ENCODE measurements around the gene LAMC3. TPM values are rescaled to one million over a fixed set of nuclear protein-coding genes. Genes with fewer than 3 reads are reported as not detected.

Gene LAMC3
- total RNA-seq, 1 experiment from 2014 or later, result 0.36 TPM

DNA sequence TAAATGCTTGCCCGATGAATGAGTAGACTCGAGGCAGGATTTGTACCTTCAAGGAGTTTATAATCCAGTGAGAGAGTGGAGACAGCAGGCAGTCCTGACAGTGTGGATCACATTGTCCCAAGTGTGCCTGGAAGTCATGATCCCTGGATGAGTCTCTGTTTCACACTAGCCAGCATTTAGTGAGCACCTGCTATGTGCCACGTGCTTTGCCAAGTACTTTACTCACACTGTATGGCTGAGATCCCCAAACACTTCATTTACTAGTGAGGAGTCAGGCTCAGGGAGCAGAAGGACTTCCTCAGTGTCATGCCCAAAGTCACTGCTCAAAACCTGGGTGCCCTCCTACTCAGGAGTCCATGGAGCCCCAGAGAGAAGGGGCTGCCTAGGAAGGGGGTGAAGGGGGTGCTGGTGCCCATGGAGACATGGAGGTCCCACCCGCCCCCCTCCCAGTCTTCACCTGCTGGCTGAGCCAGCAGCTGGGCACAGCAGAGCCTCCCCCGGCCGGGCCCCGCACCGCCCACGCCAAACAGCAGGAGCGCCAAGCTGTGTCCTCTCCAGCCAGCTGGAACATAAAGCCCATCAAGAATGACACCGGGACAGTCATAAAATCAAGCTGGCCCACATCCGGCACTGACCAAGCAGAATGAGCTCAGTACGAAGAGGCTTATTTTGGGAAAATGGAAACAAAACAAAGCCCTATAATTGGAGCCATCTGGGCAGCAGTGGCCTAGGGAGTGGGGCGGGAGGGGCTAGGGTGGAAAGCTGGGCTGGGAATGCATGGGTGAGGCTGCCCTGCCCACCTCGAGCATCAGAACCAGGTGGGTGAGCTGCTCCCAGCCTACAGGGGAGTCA lies 10.6 kb downstream of the LAMC3 start:
- CTCF ChIA-PET, result interaction anchor here (0.6 kb wide), 1 partner anchor 81 kb away, joined by 4 read pairs; no protein-coding TSS in a partner anchor
- POLR2A ChIA-PET, result no interaction called here

DNA sequence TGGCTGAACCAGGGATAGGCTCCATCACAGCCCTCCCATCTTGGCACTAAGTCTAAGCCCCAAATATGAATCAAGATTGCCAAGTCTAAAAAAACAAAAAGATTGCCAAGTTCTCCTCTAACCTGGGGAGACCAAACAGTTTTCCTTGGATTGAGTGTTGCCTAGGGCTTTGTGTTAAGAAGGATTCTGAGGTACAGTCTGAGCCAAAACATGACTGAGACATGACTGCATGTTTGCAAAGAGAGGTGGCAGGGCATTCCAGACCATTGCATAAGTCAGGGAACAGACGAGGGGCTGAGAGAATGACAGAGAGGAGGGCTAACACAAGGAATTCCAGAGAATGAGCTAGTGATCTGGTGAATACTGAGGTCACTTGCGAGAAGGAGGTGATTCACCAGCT lies 11.4 kb downstream of the LAMC3 start:
- Mint-ChIP-seq H3K36me3 (ENCODE audit: insufficient read depth, unreplicated experiment) (no peaks in the 10 kb centered on the region), H3K27ac (ENCODE audit: unreplicated experiment) (no peak overlapping the region), H3K9me3 (ENCODE audit: unreplicated experiment) (no peaks in the 10 kb centered on the region), H3K4me1 (ENCODE audit: low read depth, unreplicated experiment) (no peaks in the 10 kb centered on the region), H3K27me3 (ENCODE audit: insufficient read depth, unreplicated experiment) (peaks cover 16% of the 10 kb centered on the region), H3K4me3 (ENCODE audit: unreplicated experiment) (no peak overlapping the region)
- CTCF ChIA-PET, result interaction anchor here (0.9 kb wide), 1 partner anchor 26 kb away, joined by 3 read pairs; no protein-coding TSS in a partner anchor
- no peak overlapping the region for H3K4me3 ChIP-seq (ENCODE audit: low read depth, low read length)
- POLR2A ChIA-PET, result interaction anchor here (0.7 kb wide), 1 partner anchor 1243 kb away, joined by 3 read pairs; no protein-coding TSS in a partner anchor
- no TSS peak for BruUV-seq (replicated peaks)
- no peaks in the 10 kb centered on the region; the same call in 1 of the 2 replicates for H3K27me3 ChIP-seq (replicated peaks; ENCODE audit: control insufficient read depth, insufficient read depth, low read length)
- TF ChIP-seq, protein P1, sequence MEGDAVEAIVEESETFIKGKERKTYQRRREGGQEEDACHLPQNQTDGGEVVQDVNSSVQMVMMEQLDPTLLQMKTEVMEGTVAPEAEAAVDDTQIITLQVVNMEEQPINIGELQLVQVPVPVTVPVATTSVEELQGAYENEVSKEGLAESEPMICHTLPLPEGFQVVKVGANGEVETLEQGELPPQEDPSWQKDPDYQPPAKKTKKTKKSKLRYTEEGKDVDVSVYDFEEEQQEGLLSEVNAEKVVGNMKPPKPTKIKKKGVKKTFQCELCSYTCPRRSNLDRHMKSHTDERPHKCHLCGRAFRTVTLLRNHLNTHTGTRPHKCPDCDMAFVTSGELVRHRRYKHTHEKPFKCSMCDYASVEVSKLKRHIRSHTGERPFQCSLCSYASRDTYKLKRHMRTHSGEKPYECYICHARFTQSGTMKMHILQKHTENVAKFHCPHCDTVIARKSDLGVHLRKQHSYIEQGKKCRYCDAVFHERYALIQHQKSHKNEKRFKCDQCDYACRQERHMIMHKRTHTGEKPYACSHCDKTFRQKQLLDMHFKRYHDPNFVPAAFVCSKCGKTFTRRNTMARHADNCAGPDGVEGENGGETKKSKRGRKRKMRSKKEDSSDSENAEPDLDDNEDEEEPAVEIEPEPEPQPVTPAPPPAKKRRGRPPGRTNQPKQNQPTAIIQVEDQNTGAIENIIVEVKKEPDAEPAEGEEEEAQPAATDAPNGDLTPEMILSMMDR (IDR thresholded peaks at IDR 0.05; ENCODE audit: insufficient read depth in 1 of 2, low read depth in 1 of 2, low read length in 1 of 2, severe bottlenecking in 1 of 2, unreplicated experiment in 1 of 2), result no peak
- intact Hi-C loops (cut with micrococcal nuclease; ENCODE audit: unreplicated experiment), result no loop called here
- no peaks in the 10 kb centered on the region for H3K9me3 ChIP-seq
- H3K4me1 ChIP-seq, result no peaks in the 10 kb centered on the region
- H3K36me3 ChIP-seq (ENCODE audit: control insufficient read depth, insufficient read depth, low read length), result no peaks in the 10 kb centered on the region
- DNase-seq, result no peak

More for the DNA sequence above, 10.6 kb downstream of the LAMC3 start:
- Mint-ChIP-seq H3K9me3 (ENCODE audit: unreplicated experiment) (no peaks in the 10 kb centered on the region), H3K36me3 (ENCODE audit: insufficient read depth, unreplicated experiment) (no peaks in the 10 kb centered on the region), H3K4me1 (ENCODE audit: low read depth, unreplicated experiment) (no peaks in the 10 kb centered on the region), H3K27me3 (ENCODE audit: insufficient read depth, unreplicated experiment) (peaks cover 16% of the 10 kb centered on the region), H3K27ac (ENCODE audit: unreplicated experiment) (no peak overlapping the region), H3K4me3 (ENCODE audit: unreplicated experiment) (no peak overlapping the region)
- no peaks in the 10 kb centered on the region for H3K36me3 ChIP-seq (ENCODE audit: control insufficient read depth, insufficient read depth, low read length)
- no peaks in the 10 kb centered on the region for H3K9me3 ChIP-seq
- no peak for DNase-seq
- H3K27me3 ChIP-seq (replicated peaks; ENCODE audit: control insufficient read depth, insufficient read depth, low read length), result no peaks in the 10 kb centered on the region
- TF ChIP-seq, protein P1 (IDR thresholded peaks at IDR 0.05; ENCODE audit: insufficient read depth in 1 of 2, low read depth in 1 of 2, low read length in 1 of 2, severe bottlenecking in 1 of 2, unreplicated experiment in 1 of 2), result no peak
- no peak overlapping the region for H3K4me3 ChIP-seq (ENCODE audit: low read depth, low read length)
- no peaks in the 10 kb centered on the region for H3K4me1 ChIP-seq
- intact Hi-C loops (cut with micrococcal nuclease; ENCODE audit: unreplicated experiment), result no loop called here
- no TSS peak for BruUV-seq (replicated peaks)

DNA sequence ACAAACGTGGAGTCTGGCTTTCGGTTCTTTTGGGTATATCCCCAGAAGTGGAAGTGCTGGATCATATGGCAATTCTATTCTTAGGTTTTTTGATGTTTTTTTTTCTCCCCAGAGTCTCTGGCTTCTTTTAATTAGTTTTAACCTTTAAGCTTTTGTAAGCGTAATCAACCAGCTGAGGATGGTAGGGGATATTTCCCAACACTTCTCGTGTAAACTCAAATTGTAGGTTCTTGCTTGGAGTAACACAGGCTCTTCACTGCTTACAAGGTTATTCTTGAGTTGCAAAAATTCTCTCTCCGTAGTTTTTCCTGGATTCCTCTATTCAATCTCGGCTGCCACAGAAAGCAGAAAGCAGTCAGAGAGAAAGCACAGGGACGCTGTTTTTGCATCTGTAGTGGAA lies 11.9 kb downstream of the LAMC3 start:
- Histone ChIP-seq H3K9me3 (no peaks in the 10 kb centered on the region), H3K27me3 (replicated peaks; ENCODE audit: control insufficient read depth, insufficient read depth, low read length) (no peaks in the 10 kb centered on the region; the same call in 1 of the 2 replicates), H3K4me1 (no peaks in the 10 kb centered on the region), H3K36me3 (ENCODE audit: control insufficient read depth, insufficient read depth, low read length) (no peaks in the 10 kb centered on the region), H3K4me3 (ENCODE audit: low read depth, low read length) (no peak overlapping the region)
- no peak for DNase-seq
- BruUV-seq (replicated peaks), result no TSS peak
- H3K4me1 Mint-ChIP-seq (ENCODE audit: low read depth, unreplicated experiment), result no peaks in the 10 kb centered on the region
- intact Hi-C loops (cut with micrococcal nuclease; ENCODE audit: unreplicated experiment), result no loop called here
- H3K27me3 Mint-ChIP-seq (ENCODE audit: insufficient read depth, unreplicated experiment), result peaks cover 20% of the 10 kb centered on the region
- POLR2A ChIA-PET, result interaction anchor here (0.7 kb wide), 1 partner anchor 1244 kb away, joined by 3 read pairs; no protein-coding TSS in a partner anchor
- no peak overlapping the region for H3K4me3 Mint-ChIP-seq (ENCODE audit: unreplicated experiment)
- H3K9me3 Mint-ChIP-seq (ENCODE audit: unreplicated experiment), result no peaks in the 10 kb centered on the region
- CTCF ChIA-PET, result interaction anchor here (0.9 kb wide), 1 partner anchor 26 kb away, joined by 3 read pairs; no protein-coding TSS in a partner anchor
- TF ChIP-seq, protein P1 (IDR thresholded peaks at IDR 0.05; ENCODE audit: insufficient read depth in 1 of 2, low read depth in 1 of 2, low read length in 1 of 2, severe bottlenecking in 1 of 2, unreplicated experiment in 1 of 2), result no peak
- H3K36me3 Mint-ChIP-seq (ENCODE audit: insufficient read depth, unreplicated experiment), result no peaks in the 10 kb centered on the region
- no peak overlapping the region for H3K27ac Mint-ChIP-seq (ENCODE audit: unreplicated experiment)
